HEK293 (cell line): ENCODE results near the gene FNDC8.

Source experiments
- CTCF ChIA-PET: fragments of 350-600 bp; formaldehyde crosslinking; extraction: SDS; loops from one replicate; lab custom pipeline; 2021; ENCODE audit warnings: antibody characterized with exemption; lab: Yijun Ruan, JAX
- POLR2A ChIA-PET: fragments of 300-600 bp; formaldehyde crosslinking; extraction: SDS; loops from one replicate; lab custom pipeline; 2020; ENCODE audit warnings: antibody characterized with exemption, inconsistent platforms; lab: Yijun Ruan, JAX
- H3K27ac ChIP-seq: fragments of 200-500 bp; sonication (Bioruptor generic); 2 replicates; pipeline ENCODE4 v1.5.1; 2014; ENCODE audit warnings: low read depth, low read length, control low read depth, inconsistent platforms; ENCODE audit errors: extremely low read depth
- H3K36me3 ChIP-seq, 2 experiments: fragments of 200-500 bp in 1 of 2; sonication (Bioruptor generic) in 1 of 2; 1 replicate in 1 of 2; 2 replicates in 1 of 2; pipeline ENCODE4 v1.5.1; 2014 to 2017; ENCODE audit warnings: inconsistent platforms in 2 of 2, low read length in 2 of 2; ENCODE audit not compliant: control insufficient read depth in 2 of 2, insufficient read depth in 1 of 2
- H3K4me1 ChIP-seq: fragments of 200-500 bp; sonication (Bioruptor generic); 2 replicates; pipeline ENCODE4 v1.5.1; 2014; ENCODE audit warnings: mild to moderate bottlenecking, low read length, inconsistent platforms; ENCODE audit not compliant: control insufficient read depth, insufficient read depth
- H3K4me3 ChIP-seq: 2 replicates; pipeline ENCODE4 v1.5.1; 2011; ENCODE audit warnings: low read depth, mild to moderate bottlenecking, control low read depth, low read length, moderate library complexity
- H3K9me3 ChIP-seq: fragments of 200-500 bp; sonication (Bioruptor generic); 2 replicates; pipeline ENCODE4 v1.5.1; 2014; ENCODE audit warnings: low read depth, low read length, inconsistent platforms; ENCODE audit not compliant: control insufficient read depth, insufficient read depth
- GLIS1 ChIP-seq: fragments of 450-650 bp; formaldehyde crosslinking; IDR thresholded peaks from 2 replicates; pipeline ENCODE4 v1.5.1; 2016; ENCODE audit warnings: missing biosample characterization, missing genetic modification characterization
- HOXA7 ChIP-seq: sonication (generic); formaldehyde crosslinking; IDR thresholded peaks from 2 replicates; pipeline ENCODE4 v1.8.1; 2022; ENCODE audit warnings: missing genetic modification reagents, borderline replicate concordance
- KLF8 ChIP-seq: fragments of 450-650 bp; formaldehyde crosslinking; IDR thresholded peaks from 2 replicates; pipeline ENCODE4 v1.5.1; 2016; ENCODE audit warnings: missing biosample characterization, missing genetic modification characterization
- REPIN1 ChIP-seq: fragments of 450-650 bp; formaldehyde crosslinking; IDR thresholded peaks from 2 replicates; pipeline ENCODE4 v1.5.1; 2017; ENCODE audit warnings: missing biosample characterization, missing genetic modification characterization, low read depth
- SCRT2 ChIP-seq: fragments of 450-650 bp; formaldehyde crosslinking; IDR thresholded peaks from 2 replicates; pipeline ENCODE4 v1.5.1; 2016; ENCODE audit warnings: missing biosample characterization, missing genetic modification characterization
- SP2 ChIP-seq: fragments of 450-650 bp; formaldehyde crosslinking; IDR thresholded peaks from 2 replicates; pipeline ENCODE4 v1.5.1; 2016; ENCODE audit warnings: missing biosample characterization, missing genetic modification characterization
- SP3 ChIP-seq: fragments of 450-650 bp; formaldehyde crosslinking; IDR thresholded peaks from 2 replicates; pipeline ENCODE4 v1.5.1; 2016; ENCODE audit warnings: missing biosample characterization, missing genetic modification characterization
- SP7 ChIP-seq: fragments of 450-650 bp; formaldehyde crosslinking; IDR thresholded peaks from 2 replicates; pipeline ENCODE4 v1.5.1; 2016; ENCODE audit warnings: missing biosample characterization, missing genetic modification characterization
- TCF7L2 ChIP-seq: IDR thresholded peaks from 2 replicates; pipeline ENCODE4 v1.6.1; 2011; ENCODE audit warnings: low read depth, mild to moderate bottlenecking, inconsistent platforms, low read length, moderate library complexity, borderline replicate concordance
- ZBTB17 ChIP-seq: fragments of 450-650 bp; formaldehyde crosslinking; IDR thresholded peaks from 2 replicates; pipeline ENCODE4 v1.5.1; 2016; ENCODE audit warnings: missing biosample characterization, missing genetic modification characterization
- ZBTB8A ChIP-seq: fragments of 450-650 bp; formaldehyde crosslinking; IDR thresholded peaks from 2 replicates; pipeline ENCODE4 v1.5.1; 2016; ENCODE audit warnings: missing biosample characterization, missing genetic modification characterization
- ZNF169 ChIP-seq: fragments of 450-650 bp; formaldehyde crosslinking; IDR thresholded peaks from 2 replicates; pipeline ENCODE4 v1.5.1; 2016; ENCODE audit warnings: missing biosample characterization, missing genetic modification characterization
- ZNF175 ChIP-seq: fragments of 450-650 bp; formaldehyde crosslinking; IDR thresholded peaks from 2 replicates; pipeline ENCODE4 v1.5.1; 2016; ENCODE audit warnings: missing biosample characterization, missing genetic modification characterization
- ZNF184 ChIP-seq: fragments of 450-650 bp; IDR thresholded peaks from 2 replicates; pipeline ENCODE4 v1.5.1; 2018; ENCODE audit warnings: missing biosample characterization, mild to moderate bottlenecking, missing genetic modification characterization
- ZNF202 ChIP-seq: fragments of 450-650 bp; formaldehyde crosslinking; IDR thresholded peaks from 2 replicates; pipeline ENCODE4 v1.5.1; 2016; ENCODE audit warnings: missing biosample characterization, missing genetic modification characterization, borderline replicate concordance
- ZNF214 ChIP-seq: fragments of 450-650 bp; formaldehyde crosslinking; IDR thresholded peaks from 2 replicates; pipeline ENCODE4 v1.5.1; 2017; ENCODE audit warnings: missing biosample characterization, mild to moderate bottlenecking, missing genetic modification characterization, borderline replicate concordance
- ZNF223 ChIP-seq: fragments of 450-650 bp; formaldehyde crosslinking; IDR thresholded peaks from 2 replicates; pipeline ENCODE4 v1.5.1; 2016; ENCODE audit warnings: missing biosample characterization, missing genetic modification characterization
- ZNF248 ChIP-seq: fragments of 450-650 bp; formaldehyde crosslinking; IDR thresholded peaks from 2 replicates; pipeline ENCODE4 v1.5.1; 2017; ENCODE audit warnings: missing biosample characterization, missing genetic modification characterization
- ZNF335 ChIP-seq: fragments of 450-650 bp; formaldehyde crosslinking; conservative IDR thresholded peaks from 2 replicates; pipeline ENCODE4 v1.5.1; 2016; ENCODE audit warnings: missing biosample characterization, missing genetic modification characterization
- ZNF341 ChIP-seq: fragments of 450-650 bp; formaldehyde crosslinking; IDR thresholded peaks from 2 replicates; pipeline ENCODE4; 2016; ENCODE audit warnings: low read depth, missing biosample characterization, missing genetic modification characterization
- ZNF354C ChIP-seq: fragments of 450-650 bp; formaldehyde crosslinking; IDR thresholded peaks from 2 replicates; pipeline ENCODE4 v1.5.1; 2016; ENCODE audit warnings: missing biosample characterization, missing genetic modification characterization, low read depth, borderline replicate concordance
- ZNF37A ChIP-seq: fragments of 450-650 bp; IDR thresholded peaks from 2 replicates; pipeline ENCODE4 v1.5.1; 2018; ENCODE audit warnings: missing biosample characterization, missing genetic modification characterization
- ZNF426 ChIP-seq: fragments of 450-650 bp; formaldehyde crosslinking; IDR thresholded peaks from 2 replicates; pipeline ENCODE4 v1.5.1; 2017; ENCODE audit warnings: missing biosample characterization, missing genetic modification characterization, mild to moderate bottlenecking, inconsistent platforms, moderate library complexity
- ZNF473 ChIP-seq: fragments of 450-650 bp; formaldehyde crosslinking; IDR thresholded peaks from 2 replicates; pipeline ENCODE4 v1.5.1; 2017; ENCODE audit warnings: missing biosample characterization, missing genetic modification characterization
- ZNF514 ChIP-seq: fragments of 450-650 bp; formaldehyde crosslinking; IDR thresholded peaks from 2 replicates; pipeline ENCODE4 v1.5.1; 2016; ENCODE audit warnings: missing biosample characterization, missing genetic modification characterization
- ZNF530 ChIP-seq: fragments of 450-650 bp; formaldehyde crosslinking; IDR thresholded peaks from 2 replicates; pipeline ENCODE4 v1.5.1; 2016; ENCODE audit warnings: low read depth, missing biosample characterization, missing genetic modification characterization
- ZNF558 ChIP-seq: fragments of 450-650 bp; formaldehyde crosslinking; IDR thresholded peaks from 2 replicates; pipeline ENCODE4 v1.5.1; 2016; ENCODE audit warnings: missing biosample characterization, missing genetic modification characterization
- ZNF629 ChIP-seq: fragments of 450-650 bp; formaldehyde crosslinking; IDR thresholded peaks from 2 replicates; pipeline ENCODE4 v1.5.1; 2017; ENCODE audit warnings: missing biosample characterization, missing genetic modification characterization
- ZNF677 ChIP-seq: fragments of 450-650 bp; IDR thresholded peaks from 2 replicates; pipeline ENCODE4 v1.5.0; 2018; ENCODE audit warnings: missing biosample characterization, mild to moderate bottlenecking, missing genetic modification characterization, moderate library complexity
- ZNF701 ChIP-seq: fragments of 450-650 bp; formaldehyde crosslinking; IDR thresholded peaks from 2 replicates; pipeline ENCODE4 v1.5.1; 2016; ENCODE audit warnings: missing biosample characterization, missing genetic modification characterization
- ZNF707 ChIP-seq: fragments of 450-650 bp; formaldehyde crosslinking; IDR thresholded peaks from 2 replicates; pipeline ENCODE4 v1.5.1; 2016; ENCODE audit warnings: missing biosample characterization, missing genetic modification characterization
- ZNF747 ChIP-seq: fragments of 450-650 bp; formaldehyde crosslinking; IDR thresholded peaks from 2 replicates; pipeline ENCODE4 v1.5.1; 2016; ENCODE audit warnings: missing biosample characterization, missing genetic modification characterization
- ZNF777 ChIP-seq: fragments of 450-650 bp; formaldehyde crosslinking; IDR thresholded peaks from 2 replicates; pipeline ENCODE4 v1.5.1; 2017; ENCODE audit warnings: missing biosample characterization, missing genetic modification characterization, borderline replicate concordance
- ZNF791 ChIP-seq: fragments of 450-650 bp; formaldehyde crosslinking; IDR thresholded peaks from 2 replicates; pipeline ENCODE4 v1.5.1; 2016; ENCODE audit warnings: missing biosample characterization, missing genetic modification characterization
- ZSCAN30 ChIP-seq: fragments of 450-650 bp; IDR thresholded peaks from 2 replicates; pipeline ENCODE4 v1.5.1; 2018; ENCODE audit warnings: missing biosample characterization, mild to moderate bottlenecking, missing genetic modification characterization, moderate library complexity
- TF ChIP-seq, protein P1 (sequence below): fragments of 450-650 bp; formaldehyde crosslinking; IDR thresholded peaks from 2 replicates; pipeline ENCODE4 v1.5.1; 2017; ENCODE audit warnings: missing biosample characterization, missing genetic modification characterization
- TF ChIP-seq, protein P2 (sequence below): fragments of 450-650 bp; formaldehyde crosslinking; IDR thresholded peaks from 2 replicates; pipeline ENCODE4 v1.5.1; 2016; ENCODE audit warnings: missing biosample characterization, missing genetic modification characterization

The FNDC8 gene

GRCh38 chr17:35087731-35088355 is 33.6 kb upstream of the FNDC8 start:
- POLR2A ChIA-PET: interaction anchor here (0.6 to 1.8 kb wide), 2 partner anchors 24 to 47 kb away, joined by 4 to 6 read pairs (median 5); partner anchors contain the start of gene RFFL
- TF ChIP-seq ZNF514 (tag by site-specific recombination) (no peak), ZNF473 (tag by site-specific recombination) (no peak), ZNF248 (tag by site-specific recombination) (no peak), ZBTB17 (0 out of 2 replicates have a peak, but pooled peaks have one; percentile 45), ZNF37A (no peak), ZNF354C (tag by site-specific recombination) (no peak), HOXA7 (CRISPR knock-in tag) (no peak), SP3 (no peak), ZNF777 (tag by site-specific recombination) (no peak), ZNF202 (tag by site-specific recombination) (no peak), ZNF184 (no peak), ZNF530 (tag by site-specific recombination) (no peak), TCF7L2 (no peak), SCRT2 (tag by site-specific recombination) (no peak), ZBTB8A (no peak), ZNF707 (tag by site-specific recombination) (no peak), ZNF341 (tag by site-specific recombination) (no peak), GLIS1 (0 out of 2 replicates have a peak, but pooled peaks have one; percentile 8), SP7 (tag by site-specific recombination) (peak; percentile 83), ZNF629 (tag by site-specific recombination) (0 out of 2 replicates have a peak, but pooled peaks have one; percentile 39)
- TF ChIP-seq, protein P1, sequence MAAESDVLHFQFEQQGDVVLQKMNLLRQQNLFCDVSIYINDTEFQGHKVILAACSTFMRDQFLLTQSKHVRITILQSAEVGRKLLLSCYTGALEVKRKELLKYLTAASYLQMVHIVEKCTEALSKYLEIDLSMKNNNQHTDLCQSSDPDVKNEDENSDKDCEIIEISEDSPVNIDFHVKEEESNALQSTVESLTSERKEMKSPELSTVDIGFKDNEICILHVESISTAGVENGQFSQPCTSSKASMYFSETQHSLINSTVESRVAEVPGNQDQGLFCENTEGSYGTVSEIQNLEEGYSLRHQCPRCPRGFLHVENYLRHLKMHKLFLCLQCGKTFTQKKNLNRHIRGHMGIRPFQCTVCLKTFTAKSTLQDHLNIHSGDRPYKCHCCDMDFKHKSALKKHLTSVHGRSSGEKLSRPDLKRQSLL: no peak
- H3K27ac ChIP-seq: peak overlapping the region; percentile 81
- CTCF ChIA-PET: interaction anchor here (0.6 to 1.4 kb wide), 8 partner anchors 17 to 464 kb away, joined by 3 to 9 read pairs (median 4); partner anchors contain the start of gene NLE1
- H3K36me3 ChIP-seq: no peaks in the 10 kb centered on the region; a peak in 1 of 3 replicates
- peaks cover 7% of the 10 kb centered on the region for H3K4me1 ChIP-seq
- H3K9me3 ChIP-seq: no peaks in the 10 kb centered on the region
- peak overlapping the region; percentile 56 for H3K4me3 ChIP-seq

GRCh38 chr17:35088356-35088880 is 33.0 kb upstream of the FNDC8 start:
- peak overlapping the region; percentile 56 for H3K4me3 ChIP-seq
- H3K9me3 ChIP-seq: no peaks in the 10 kb centered on the region
- H3K27ac ChIP-seq: peak overlapping the region; percentile 81
- 0 out of 2 replicates have a peak, but pooled peaks cover 3% of the 10 kb centered on the region for H3K4me1 ChIP-seq
- H3K36me3 ChIP-seq: no peaks in the 10 kb centered on the region; a peak in 1 of 3 replicates
- CTCF ChIA-PET: interaction anchor here (1.3 to 1.4 kb wide), 2 partner anchors 32 to 53 kb away, joined by 3 to 9 read pairs; partner anchors contain the start of gene NLE1
- POLR2A ChIA-PET: interaction anchor here (0.6 to 0.8 kb wide), 2 partner anchors 25 to 48 kb away, joined by 4 to 5 read pairs; partner anchors contain the start of gene RFFL
- TF ChIP-seq ZNF248 (tag by site-specific recombination) (no peak), ZNF341 (tag by site-specific recombination) (no peak), ZNF791 (tag by site-specific recombination) (no peak), ZNF335 (tag by site-specific recombination) (peak; percentile 94), ZNF426 (tag by site-specific recombination) (no peak), ZNF175 (no peak), REPIN1 (tag by site-specific recombination) (no peak), KLF8 (tag by site-specific recombination) (no peak), ZNF214 (no peak), ZNF701 (tag by site-specific recombination) (no peak), ZNF558 (tag by site-specific recombination) (no peak), ZNF169 (tag by site-specific recombination) (no peak), ZSCAN30 (no peak), SP2 (tag by site-specific recombination) (no peak), ZNF677 (no peak), ZNF747 (tag by site-specific recombination) (no peak), ZNF223 (tag by site-specific recombination) (no peak)
- TF ChIP-seq, protein P2, sequence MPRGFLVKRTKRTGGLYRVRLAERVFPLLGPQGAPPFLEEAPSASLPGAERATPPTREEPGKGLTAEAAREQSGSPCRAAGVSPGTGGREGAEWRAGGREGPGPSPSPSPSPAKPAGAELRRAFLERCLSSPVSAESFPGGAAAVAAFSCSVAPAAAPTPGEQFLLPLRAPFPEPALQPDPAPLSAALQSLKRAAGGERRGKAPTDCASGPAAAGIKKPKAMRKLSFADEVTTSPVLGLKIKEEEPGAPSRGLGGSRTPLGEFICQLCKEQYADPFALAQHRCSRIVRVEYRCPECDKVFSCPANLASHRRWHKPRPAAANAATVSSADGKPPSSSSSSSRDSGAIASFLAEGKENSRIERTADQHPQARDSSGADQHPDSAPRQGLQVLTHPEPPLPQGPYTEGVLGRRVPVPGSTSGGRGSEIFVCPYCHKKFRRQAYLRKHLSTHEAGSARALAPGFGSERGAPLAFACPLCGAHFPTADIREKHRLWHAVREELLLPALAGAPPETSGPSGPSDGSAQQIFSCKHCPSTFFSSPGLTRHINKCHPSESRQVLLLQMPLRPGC (tag by site-specific recombination): no peak
